ENCODE measurements around the gene CGREF1.
"Not testable (repeated sequence)": the region's sequence is repeated elsewhere in the genome, so short reads cannot be mapped to it uniquely, and the experiment has no call there.

DNA sequence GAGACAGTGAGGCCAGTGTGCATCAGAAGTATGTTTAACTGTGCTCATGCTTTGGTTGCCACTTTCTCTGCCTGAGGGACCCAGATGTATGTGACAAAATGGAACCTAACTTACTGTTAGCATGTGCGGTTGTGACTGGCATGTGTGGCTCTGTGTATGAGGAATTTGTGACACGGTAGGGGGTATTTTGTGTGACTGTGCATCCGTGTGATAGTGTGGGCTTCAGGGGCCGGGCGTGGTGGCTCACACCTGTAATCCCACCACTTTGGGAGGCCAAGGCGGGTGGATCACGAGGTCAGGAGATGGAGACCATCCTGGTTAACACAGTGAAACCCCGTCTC, 372 bp upstream of the CGREF1 start:
- not testable (repeated sequence) for TF ChIP-seq CEBPB (IDR thresholded peaks at IDR 0.05; ENCODE audit: low read depth); JUND (IDR thresholded peaks at IDR 0.05); POLR2A (IDR thresholded peaks at IDR 0.05; ENCODE audit: borderline replicate concordance, extremely low read depth, insufficient read depth, insufficient read length)
- TF ChIP-seq, protein P1, sequence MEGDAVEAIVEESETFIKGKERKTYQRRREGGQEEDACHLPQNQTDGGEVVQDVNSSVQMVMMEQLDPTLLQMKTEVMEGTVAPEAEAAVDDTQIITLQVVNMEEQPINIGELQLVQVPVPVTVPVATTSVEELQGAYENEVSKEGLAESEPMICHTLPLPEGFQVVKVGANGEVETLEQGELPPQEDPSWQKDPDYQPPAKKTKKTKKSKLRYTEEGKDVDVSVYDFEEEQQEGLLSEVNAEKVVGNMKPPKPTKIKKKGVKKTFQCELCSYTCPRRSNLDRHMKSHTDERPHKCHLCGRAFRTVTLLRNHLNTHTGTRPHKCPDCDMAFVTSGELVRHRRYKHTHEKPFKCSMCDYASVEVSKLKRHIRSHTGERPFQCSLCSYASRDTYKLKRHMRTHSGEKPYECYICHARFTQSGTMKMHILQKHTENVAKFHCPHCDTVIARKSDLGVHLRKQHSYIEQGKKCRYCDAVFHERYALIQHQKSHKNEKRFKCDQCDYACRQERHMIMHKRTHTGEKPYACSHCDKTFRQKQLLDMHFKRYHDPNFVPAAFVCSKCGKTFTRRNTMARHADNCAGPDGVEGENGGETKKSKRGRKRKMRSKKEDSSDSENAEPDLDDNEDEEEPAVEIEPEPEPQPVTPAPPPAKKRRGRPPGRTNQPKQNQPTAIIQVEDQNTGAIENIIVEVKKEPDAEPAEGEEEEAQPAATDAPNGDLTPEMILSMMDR (IDR thresholded peaks at IDR 0.05 in 2 of 3, conservative IDR thresholded peaks at IDR 0.05 in 1 of 3; ENCODE audit: borderline replicate concordance in 1 of 3, insufficient read depth in 1 of 3, low read depth in 2 of 3, low read length in 2 of 3), result not testable (repeated sequence)

Measured in HCT116 (cell line).